ENCODE results near the gene VSX2.

DNA sequence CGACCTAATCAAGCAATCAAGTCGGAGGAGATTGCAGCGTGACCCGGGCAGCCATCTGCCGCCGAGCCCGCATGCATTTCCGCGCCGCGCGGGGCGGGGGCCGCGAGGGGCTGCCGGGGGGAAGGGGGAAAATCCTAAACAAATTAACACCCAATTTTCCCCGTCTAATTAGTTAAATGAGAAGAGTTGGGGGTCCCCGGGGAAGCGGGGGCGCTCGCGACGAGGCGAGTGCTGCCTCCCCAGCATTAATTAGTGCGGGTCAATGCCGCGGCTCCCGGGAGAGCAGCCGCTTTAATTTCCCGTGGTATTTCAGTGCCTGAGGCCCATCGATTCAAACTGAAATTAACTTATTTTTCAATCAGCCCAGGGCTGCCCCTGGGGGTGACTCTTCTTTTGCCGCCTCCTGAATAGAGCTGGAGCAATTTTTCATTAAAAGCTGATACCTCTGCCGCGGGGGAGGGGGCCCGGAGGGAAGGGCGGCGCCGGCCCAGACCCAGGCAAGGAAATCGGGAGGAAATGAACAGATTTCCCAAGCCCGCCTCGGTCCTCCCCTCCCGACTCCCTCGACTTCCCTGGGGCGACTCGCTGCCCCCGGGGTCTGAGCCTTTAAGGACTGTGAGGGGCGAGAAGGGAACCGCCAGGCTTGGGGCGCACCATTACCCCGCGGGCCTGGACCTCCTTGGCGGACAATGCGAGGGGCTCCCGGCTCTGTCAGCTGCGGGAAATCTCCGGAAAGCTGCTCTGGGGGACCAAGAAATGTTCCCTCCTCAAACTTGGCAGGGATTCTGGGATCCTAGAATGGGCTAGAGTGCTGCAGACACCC lies 18.9 kb downstream of the VSX2 start:
- TF ChIP-seq, protein P1, sequence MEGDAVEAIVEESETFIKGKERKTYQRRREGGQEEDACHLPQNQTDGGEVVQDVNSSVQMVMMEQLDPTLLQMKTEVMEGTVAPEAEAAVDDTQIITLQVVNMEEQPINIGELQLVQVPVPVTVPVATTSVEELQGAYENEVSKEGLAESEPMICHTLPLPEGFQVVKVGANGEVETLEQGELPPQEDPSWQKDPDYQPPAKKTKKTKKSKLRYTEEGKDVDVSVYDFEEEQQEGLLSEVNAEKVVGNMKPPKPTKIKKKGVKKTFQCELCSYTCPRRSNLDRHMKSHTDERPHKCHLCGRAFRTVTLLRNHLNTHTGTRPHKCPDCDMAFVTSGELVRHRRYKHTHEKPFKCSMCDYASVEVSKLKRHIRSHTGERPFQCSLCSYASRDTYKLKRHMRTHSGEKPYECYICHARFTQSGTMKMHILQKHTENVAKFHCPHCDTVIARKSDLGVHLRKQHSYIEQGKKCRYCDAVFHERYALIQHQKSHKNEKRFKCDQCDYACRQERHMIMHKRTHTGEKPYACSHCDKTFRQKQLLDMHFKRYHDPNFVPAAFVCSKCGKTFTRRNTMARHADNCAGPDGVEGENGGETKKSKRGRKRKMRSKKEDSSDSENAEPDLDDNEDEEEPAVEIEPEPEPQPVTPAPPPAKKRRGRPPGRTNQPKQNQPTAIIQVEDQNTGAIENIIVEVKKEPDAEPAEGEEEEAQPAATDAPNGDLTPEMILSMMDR (IDR thresholded peaks at IDR 0.05) = no peak
- TF ChIP-seq POLR2A (IDR thresholded peaks at IDR 0.05) = no peak

Measured in body of pancreas (tissue), 4 donors.